HG02759 (cell line): ENCODE results near the gene FAM78A.

Experiments used
- ATAC-seq: cut with Tn5 transposase; IDR thresholded peaks from one replicate; pipeline ENCODE4 v1.9.1; 2021; ENCODE audit warnings: mild to moderate bottlenecking, moderate library complexity; ENCODE audit not compliant: unreplicated experiment

FAM78A gene

GRCh38 chr9:131303381-131304321 is 27.3 kb upstream of the FAM78A start:
- no peak for ATAC-seq

- ATAC-seq: no peak
These were observed 26.1 kb upstream of the FAM78A start for GRCh38 chr9:131302244-131303075.

GRCh38 chr9:131300444-131300843 is 24.1 kb upstream of the FAM78A start:
- ATAC-seq: no peak

GRCh38 chr9:131299961-131300347 is 23.6 kb upstream of the FAM78A start:
- ATAC-seq: no peak

GRCh38 chr9:131299346-131299960 is 23.1 kb upstream of the FAM78A start:
- no peak for ATAC-seq

GRCh38 chr9:131298816-131299215 is 22.5 kb upstream of the FAM78A start:
- no peak for ATAC-seq

GRCh38 chr9:131298341-131298740 is 22.0 kb upstream of the FAM78A start:
- no peak for ATAC-seq

- ATAC-seq: no peak
These were observed 21.6 kb upstream of the FAM78A start for GRCh38 chr9:131297903-131298302.

- no peak for ATAC-seq
These were observed 20.7 kb upstream of the FAM78A start for GRCh38 chr9:131296906-131297500.

GRCh38 chr9:131296460-131296859 is 20.1 kb upstream of the FAM78A start:
- ATAC-seq: no peak

GRCh38 chr9:131292937-131293336 is 16.6 kb upstream of the FAM78A start:
- no peak for ATAC-seq

GRCh38 chr9:131291795-131292315 is 15.5 kb upstream of the FAM78A start:
- no peak for ATAC-seq

GRCh38 chr9:131290767-131291370 is 14.6 kb upstream of the FAM78A start:
- ATAC-seq: no peak

- no peak for ATAC-seq
These were observed 13.9 kb upstream of the FAM78A start for GRCh38 chr9:131290036-131290766.

GRCh38 chr9:131289301-131290035 is 13.2 kb upstream of the FAM78A start, which contains the start of gene PLPP7:
Gene PLPP7, plus strand, starts transcription at chr9:131289723. Its CDS starts 275 bp downstream, at chr9:131289998.
- no peak for ATAC-seq

- ATAC-seq: no peak
These were observed 11.9 kb upstream of the FAM78A start for GRCh38 chr9:131288217-131288616.

- ATAC-seq: no peak
These were observed 11.0 kb upstream of the FAM78A start for GRCh38 chr9:131287359-131287758.

GRCh38 chr9:131284856-131285255 is 8.5 kb upstream of the FAM78A start:
- ATAC-seq: no peak
